ENCODE data around the gene ACTR3C. TPM values are rescaled to one million over a fixed set of nuclear protein-coding genes. Genes with fewer than 3 reads are reported as not detected.

ACTR3C gene
- total and polyA plus RNA-seq, 2 of the 13 experiments (the other 11 are each of a cell fraction or from before 2014, with no cell fraction given): 3.8 to 7.5 TPM

GRCh38 chr7:150311711-150312110 lies 11.6 kb downstream of the ACTR3C start:
- Histone ChIP-seq H3K27me3 (ENCODE audit: control insufficient read depth in 1 of 2, insufficient read depth in 2 of 2, low read length in 2 of 2) (no peaks in the 10 kb centered on the region), H3K27ac (ENCODE audit: extremely low read length, insufficient read depth, low read length) (no peak overlapping the region), H3K9me3 (ENCODE audit: low read length) (no peaks in the 10 kb centered on the region), H3K36me3 (replicated peaks in 1 of 2; ENCODE audit: control insufficient read depth in 1 of 2, insufficient read depth in 2 of 2, low read length in 2 of 2) (no peaks in the 10 kb centered on the region), H4K20me1 (ENCODE audit: insufficient read depth, low read length) (no peaks in the 10 kb centered on the region), H2AFZ (ENCODE audit: low read length) (no peak overlapping the region), H3K4me2 (ENCODE audit: low read depth, low read length) (no peak overlapping the region), H3K9ac (ENCODE audit: insufficient read depth, low read depth, low read length) (no peak overlapping the region), H3K4me3 (replicated peaks in 1 of 3; ENCODE audit: insufficient read depth in 1 of 3, low read depth in 2 of 3, low read length in 3 of 3) (no peak overlapping the region), H3K4me1 (ENCODE audit: insufficient read depth, low read length) (peaks cover 46% of the 10 kb centered on the region), H3K79me2 (ENCODE audit: insufficient read depth, low read length) (no peaks in the 10 kb centered on the region)
- no peak for DNase-seq (ENCODE audit: low spot score)
- POLR2A ChIA-PET: no interaction called here
- no peak for ATAC-seq
- CTCF ChIA-PET (ENCODE audit: low intra/inter-chr PET ratio, low total read pairs): no interaction called here
- intact Hi-C loops (cut with micrococcal nuclease; ENCODE audit: unreplicated experiment) (no loop called here), in situ Hi-C loops (cut with HindIII; ENCODE audit: extremely low pct_ligation_motif_present, low pct_unique_long_range_greater_than_20kb) (no loop called here)
- TF ChIP-seq TEAD3 (CRISPR knock-in tag; optimal IDR thresholded peaks at IDR 0.05; ENCODE audit: borderline replicate concordance) (peak; percentile 51), CENPBD1 (CRISPR knock-in tag; IDR thresholded peaks at IDR 0.05; ENCODE audit: borderline replicate concordance, low read depth) (no peak)
- 90% methylated on average over 5 of the region's 5 CpGs for WGBS (ENCODE audit: low lambda C conversion rate)
- no peak for FAIRE-seq
- no TSS peak for BruUV-seq (replicated peaks)

GRCh38 chr7:150311146-150311545 lies 12.2 kb downstream of the ACTR3C start:
- Histone ChIP-seq H3K27me3 (ENCODE audit: control insufficient read depth in 1 of 2, insufficient read depth in 2 of 2, low read length in 2 of 2) (no peaks in the 10 kb centered on the region), H2AFZ (ENCODE audit: low read length) (no peak overlapping the region), H3K4me3 (replicated peaks in 1 of 3; ENCODE audit: insufficient read depth in 1 of 3, low read depth in 2 of 3, low read length in 3 of 3) (no peak overlapping the region), H3K79me2 (ENCODE audit: insufficient read depth, low read length) (no peaks in the 10 kb centered on the region), H3K9ac (ENCODE audit: insufficient read depth, low read depth, low read length) (no peak overlapping the region), H3K9me3 (ENCODE audit: low read length) (no peaks in the 10 kb centered on the region), H3K27ac (ENCODE audit: extremely low read length, insufficient read depth, low read length) (no peak overlapping the region), H4K20me1 (ENCODE audit: insufficient read depth, low read length) (no peaks in the 10 kb centered on the region), H3K4me1 (ENCODE audit: insufficient read depth, low read length) (peaks cover 40% of the 10 kb centered on the region), H3K4me2 (ENCODE audit: low read depth, low read length) (no peak overlapping the region), H3K36me3 (replicated peaks in 1 of 2; ENCODE audit: control insufficient read depth in 1 of 2, insufficient read depth in 2 of 2, low read length in 2 of 2) (no peaks in the 10 kb centered on the region)
- no peak for TF ChIP-seq SOX6 (IDR thresholded peaks at IDR 0.05)
- no peak for TF ChIP-seq SOX6 (CRISPR knock-in tag; IDR thresholded peaks at IDR 0.05)
- TF ChIP-seq ATM (IDR thresholded peaks at IDR 0.05; ENCODE audit: borderline replicate concordance): no peak
- TF ChIP-seq ZNF329 (CRISPR knock-in tag; IDR thresholded peaks at IDR 0.05; ENCODE audit: low read depth): no peak
- TF ChIP-seq YY1 (IDR thresholded peaks at IDR 0.05; ENCODE audit: insufficient read depth, insufficient replicate concordance, low read depth, low read length): no peak
- no peak for TF ChIP-seq ZNF337 (CRISPR knock-in tag; IDR thresholded peaks at IDR 0.05; ENCODE audit: borderline replicate concordance, low read depth)
- no peak for TF ChIP-seq SRSF9 (IDR thresholded peaks at IDR 0.05; ENCODE audit: borderline replicate concordance, insufficient read depth, low read depth, low read length, poor library complexity, severe bottlenecking)
- TF ChIP-seq ZNF644 (CRISPR knock-in tag; IDR thresholded peaks at IDR 0.05; ENCODE audit: low read depth): no peak
- no peak for TF ChIP-seq ZNF446 (CRISPR knock-in tag; IDR thresholded peaks at IDR 0.05)
- no peak for TF ChIP-seq TOE1 (CRISPR knock-in tag; IDR thresholded peaks at IDR 0.05)
- in situ Hi-C loops (cut with HindIII; ENCODE audit: extremely low pct_ligation_motif_present, low pct_unique_long_range_greater_than_20kb): no loop called here
- no peak for ATAC-seq
- POLR2A ChIA-PET: no interaction called here
- no peak for FAIRE-seq
- 92% methylated on average over 4 of the region's 4 CpGs for WGBS (ENCODE audit: low lambda C conversion rate)
- no peak for DNase-seq (ENCODE audit: low spot score)
- no TSS peak for BruUV-seq (replicated peaks)
- CTCF ChIA-PET (ENCODE audit: low intra/inter-chr PET ratio, low total read pairs): no interaction called here
- intact Hi-C loops (cut with micrococcal nuclease; ENCODE audit: unreplicated experiment): no loop called here

Measured in HepG2 (cell line).